MCF 10A (cell line): ENCODE results near the gene COL16A1. TPM values are rescaled to one million over a fixed set of nuclear protein-coding genes. Genes with fewer than 3 reads are reported as not detected.

Source experiments
- BruUV-seq: library from RNA; stranded (reverse); fragments of 400-500 nt; replicated peaks from 2 replicates; lab custom pipeline; 2021; lab: Mats Ljungman, UMichigan
- CTCF ChIA-PET: fragments of 300-600 bp; sonication (Branson Sonifier 250); formaldehyde crosslinking; extraction: SDS; loops from one replicate; lab custom pipeline; 2021; ENCODE audit warnings: antibody characterized with exemption, inconsistent platforms; lab: Yijun Ruan, JAX
- POLR2A ChIA-PET: fragments of 300-600, 350-650 bp; sonication (Branson Sonifier 250); formaldehyde crosslinking; extraction: SDS; loops from one replicate; lab custom pipeline; 2020; ENCODE audit warnings: antibody characterized with exemption, inconsistent platforms; lab: Yijun Ruan, JAX
- DNase-seq: peaks from one replicate; pipeline ENCODE4 v3.0.0-alpha.2; 2018; ENCODE audit not compliant: unreplicated experiment
- H3K27ac Mint-ChIP-seq: one replicate; pipeline ENCODE4 v1.8.0; 2022; ENCODE audit warnings: mild to moderate bottlenecking, low read depth, mixed read lengths; ENCODE audit not compliant: unreplicated experiment
- H3K27me3 Mint-ChIP-seq: one replicate; pipeline ENCODE4 v1.8.0; 2022; ENCODE audit warnings: mixed read lengths; ENCODE audit not compliant: insufficient read depth, unreplicated experiment
- H3K36me3 Mint-ChIP-seq: one replicate; pipeline ENCODE4 v1.8.0; 2022; ENCODE audit warnings: mild to moderate bottlenecking, moderate library complexity, mixed read lengths; ENCODE audit not compliant: insufficient read depth, unreplicated experiment
- H3K4me1 Mint-ChIP-seq: one replicate; pipeline ENCODE4 v1.8.0; 2022; ENCODE audit warnings: mixed read lengths; ENCODE audit not compliant: insufficient read depth, unreplicated experiment
- H3K4me3 Mint-ChIP-seq: one replicate; pipeline ENCODE4 v1.8.0; 2022; ENCODE audit warnings: mild to moderate bottlenecking, moderate library complexity, mixed read lengths; ENCODE audit not compliant: unreplicated experiment
- H3K9me3 Mint-ChIP-seq: one replicate; pipeline ENCODE4 v1.8.0; 2022; ENCODE audit warnings: mixed read lengths; ENCODE audit not compliant: unreplicated experiment
- intact Hi-C: fragments of 100-400 bp; cut with micrococcal nuclease; formaldehyde crosslinking; loops from 2 replicates; pipeline ENCODE4 v1.14.1; 2022
- total RNA-seq: library from RNA; stranded (reverse); gene quantifications from 2 replicates; pipeline ENCODE4 v1.2.3, GENCODE V29; 2022
- TF ChIP-seq, protein P1 (sequence below): fragments of 200-600 bp; IDR thresholded peaks from one replicate; pipeline ENCODE4 v1.8.0; 2022; ENCODE audit warnings: antibody characterized with exemption, mild to moderate bottlenecking; ENCODE audit not compliant: unreplicated experiment

Gene COL16A1
- total RNA-seq, 1 experiment from 2014 or later: 42.1 TPM

DNA sequence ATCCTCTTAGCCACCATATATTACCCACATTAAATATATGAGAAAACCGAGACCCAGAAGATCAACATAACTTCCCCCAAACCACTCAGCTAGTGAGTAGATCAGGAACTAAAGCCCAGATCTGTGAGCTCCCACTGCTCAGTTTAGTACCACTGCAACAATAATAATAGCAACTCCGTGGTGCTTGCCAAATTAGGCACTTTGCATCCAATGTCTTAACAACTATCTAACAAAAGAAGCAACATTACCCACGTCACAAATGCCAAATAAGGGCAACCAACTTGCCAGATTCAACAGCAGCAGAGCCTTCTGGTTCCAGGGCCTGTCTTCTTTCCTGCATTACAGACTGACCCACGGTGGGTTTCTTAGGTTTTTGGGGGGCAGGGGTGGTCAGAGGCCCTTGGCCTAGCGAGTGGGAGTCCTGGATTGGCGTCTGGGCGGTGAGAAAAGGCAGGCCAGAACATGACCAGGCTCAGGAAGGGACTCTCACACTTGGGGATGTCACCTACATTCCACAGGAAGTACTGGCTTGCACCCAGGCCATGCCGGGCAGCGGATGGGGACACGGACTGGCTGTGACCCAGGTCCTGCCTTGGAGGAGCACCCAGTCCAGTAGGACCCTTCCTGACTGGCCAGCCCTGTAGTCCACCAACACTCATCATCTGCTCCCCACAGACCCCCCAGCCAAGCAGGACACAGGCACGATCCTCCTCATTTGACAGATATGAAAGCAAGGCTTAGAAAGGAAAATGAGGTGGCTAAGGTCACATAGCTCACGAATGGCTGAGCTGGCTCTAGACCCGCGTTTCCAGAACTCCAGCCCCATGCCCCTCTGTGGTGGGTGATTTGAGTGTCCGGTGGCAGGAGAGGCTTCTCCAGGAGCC lies 81.7 kb downstream of the COL16A1 start:
- Mint-ChIP-seq H3K27me3 (peaks cover 22% of the 10 kb centered on the region), H3K27ac (no peak overlapping the region), H3K36me3 (no peaks in the 10 kb centered on the region), H3K4me3 (no peak overlapping the region), H3K4me1 (peaks cover 11% of the 10 kb centered on the region), H3K9me3 (no peaks in the 10 kb centered on the region)
- no TSS peak for BruUV-seq
- ChIA-PET POLR2A (interaction anchor here (0.6 to 11.4 kb wide), 4 partner anchors 17 to 191 kb away, joined by 3 to 207 read pairs (median 5); partner anchors contain the start of gene PEF1), CTCF (no interaction called here)
- no peak for DNase-seq
- TF ChIP-seq, protein P1, sequence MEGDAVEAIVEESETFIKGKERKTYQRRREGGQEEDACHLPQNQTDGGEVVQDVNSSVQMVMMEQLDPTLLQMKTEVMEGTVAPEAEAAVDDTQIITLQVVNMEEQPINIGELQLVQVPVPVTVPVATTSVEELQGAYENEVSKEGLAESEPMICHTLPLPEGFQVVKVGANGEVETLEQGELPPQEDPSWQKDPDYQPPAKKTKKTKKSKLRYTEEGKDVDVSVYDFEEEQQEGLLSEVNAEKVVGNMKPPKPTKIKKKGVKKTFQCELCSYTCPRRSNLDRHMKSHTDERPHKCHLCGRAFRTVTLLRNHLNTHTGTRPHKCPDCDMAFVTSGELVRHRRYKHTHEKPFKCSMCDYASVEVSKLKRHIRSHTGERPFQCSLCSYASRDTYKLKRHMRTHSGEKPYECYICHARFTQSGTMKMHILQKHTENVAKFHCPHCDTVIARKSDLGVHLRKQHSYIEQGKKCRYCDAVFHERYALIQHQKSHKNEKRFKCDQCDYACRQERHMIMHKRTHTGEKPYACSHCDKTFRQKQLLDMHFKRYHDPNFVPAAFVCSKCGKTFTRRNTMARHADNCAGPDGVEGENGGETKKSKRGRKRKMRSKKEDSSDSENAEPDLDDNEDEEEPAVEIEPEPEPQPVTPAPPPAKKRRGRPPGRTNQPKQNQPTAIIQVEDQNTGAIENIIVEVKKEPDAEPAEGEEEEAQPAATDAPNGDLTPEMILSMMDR: no peak
- intact Hi-C loops: no loop called here

DNA sequence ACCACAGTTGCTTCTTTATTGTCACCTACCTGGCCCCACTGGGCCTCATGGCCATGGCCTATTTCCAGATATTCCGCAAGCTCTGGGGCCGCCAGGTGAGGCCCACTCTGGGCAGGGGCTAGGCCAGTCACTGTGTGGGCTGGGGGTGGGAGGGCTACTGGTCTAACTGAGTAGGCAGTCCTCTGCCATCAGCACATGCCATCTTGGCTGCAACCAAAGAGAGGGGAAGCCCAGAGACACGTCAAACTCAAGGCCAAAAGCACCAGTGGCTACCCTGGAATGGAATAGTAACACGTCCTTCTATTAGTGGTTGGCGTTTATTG lies 82.4 kb downstream of the COL16A1 start:
- no TSS peak for BruUV-seq
- Mint-ChIP-seq H3K4me3 (no peak overlapping the region), H3K27me3 (peaks cover 28% of the 10 kb centered on the region), H3K9me3 (no peaks in the 10 kb centered on the region), H3K27ac (no peak overlapping the region), H3K4me1 (peaks cover 6% of the 10 kb centered on the region), H3K36me3 (no peaks in the 10 kb centered on the region)
- POLR2A ChIA-PET: interaction anchor here (0.7 to 2.3 kb wide), 2 partner anchors 18 to 192 kb away, joined by 3 to 7 read pairs; no protein-coding TSS in a partner anchor
- TF ChIP-seq, protein P1: no peak
- DNase-seq: no peak
- CTCF ChIA-PET: no interaction called here
- intact Hi-C loops: no loop called here

DNA sequence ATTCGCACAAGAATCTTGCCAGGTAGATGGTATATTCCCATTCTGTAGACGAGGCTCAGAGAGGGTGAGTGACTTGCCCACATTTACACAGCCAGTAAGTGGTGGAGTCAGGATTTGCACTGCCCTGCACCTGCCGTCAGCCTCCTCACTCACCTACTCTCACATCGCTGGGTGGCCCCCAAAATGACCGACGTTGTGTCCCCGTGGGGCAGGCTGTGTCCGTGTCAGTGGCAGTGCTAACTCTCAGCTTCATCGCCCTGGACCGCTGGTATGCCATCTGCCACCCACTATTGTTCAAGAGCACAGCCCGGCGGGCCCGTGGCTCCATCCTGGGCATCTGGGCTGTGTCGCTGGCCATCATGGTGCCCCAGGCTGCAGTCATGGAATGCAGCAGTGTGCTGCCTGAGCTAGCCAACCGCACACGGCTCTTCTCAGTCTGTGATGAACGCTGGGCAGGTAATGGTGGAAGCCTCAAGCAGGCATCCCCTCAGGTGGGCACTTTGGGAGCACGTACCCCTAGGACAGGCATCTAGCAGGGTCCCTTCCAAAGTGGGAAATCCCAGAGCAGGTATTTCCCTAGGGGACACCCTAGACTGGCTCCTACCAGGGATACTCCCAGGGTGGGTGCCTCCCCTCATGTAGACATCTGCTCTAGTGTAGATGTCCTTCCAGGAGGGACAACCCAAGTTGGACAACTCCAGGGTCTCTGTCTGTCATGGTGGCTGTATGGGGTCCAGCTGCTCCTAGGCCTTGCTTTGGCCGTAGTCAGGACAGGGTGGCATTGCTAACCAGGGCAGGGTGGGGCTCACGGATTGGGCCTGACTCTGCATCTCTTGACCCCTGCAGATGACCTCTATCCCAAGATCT lies 83.0 kb downstream of the COL16A1 start:
- H3K4me3 Mint-ChIP-seq: no peak overlapping the region
- intact Hi-C loops: no loop called here
- no peak overlapping the region for H3K27ac Mint-ChIP-seq
- H3K36me3 Mint-ChIP-seq: no peaks in the 10 kb centered on the region
- DNase-seq: no peak
- BruUV-seq: no TSS peak
- TF ChIP-seq, protein P1: no peak
- H3K27me3 Mint-ChIP-seq: peaks cover 29% of the 10 kb centered on the region
- H3K9me3 Mint-ChIP-seq: no peaks in the 10 kb centered on the region
- POLR2A ChIA-PET: interaction anchor here (0.5 to 2.3 kb wide), 2 partner anchors 18 to 23 kb away, joined by 3 to 7 read pairs; no protein-coding TSS in a partner anchor
- H3K4me1 Mint-ChIP-seq: peaks cover 5% of the 10 kb centered on the region
- CTCF ChIA-PET: interaction anchor here (0.7 kb wide), 1 partner anchor 242 kb away, joined by 4 read pairs; no protein-coding TSS in a partner anchor
